ENCODE measurements around the gene SETD4. TPM values are rescaled to one million over a fixed set of nuclear protein-coding genes. Genes with fewer than 3 reads are reported as not detected.

SETD4 gene
- total RNA-seq, 1 experiment from 2014 or later, result 12.5 TPM

DNA sequence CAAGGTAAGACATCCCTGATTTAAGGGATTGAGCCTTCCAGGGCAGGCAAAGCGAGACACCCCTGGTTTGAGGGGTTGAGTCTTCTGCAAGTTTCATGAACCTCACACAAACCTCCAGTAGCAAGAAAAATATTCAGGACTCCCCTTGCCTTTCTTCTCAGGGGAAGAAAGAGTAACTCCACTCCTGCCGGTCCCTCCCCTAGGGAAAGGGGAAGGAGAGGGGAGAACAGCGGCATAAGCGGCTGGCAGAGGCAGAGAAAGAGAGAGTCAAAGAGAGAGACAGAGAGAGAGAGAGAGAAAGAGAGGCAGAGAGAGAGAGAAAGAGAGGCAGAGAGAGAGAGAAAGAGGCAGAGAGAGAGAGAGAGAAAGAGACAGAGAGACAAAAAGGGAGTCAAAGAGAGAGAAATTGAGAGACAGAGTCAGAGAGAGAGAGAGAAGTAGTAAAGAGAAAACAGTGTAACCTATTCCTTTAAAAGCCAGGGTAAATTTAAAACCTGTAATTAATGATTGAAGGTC, 45.1 kb upstream of the SETD4 start:
- H3K79me2 ChIP-seq (ENCODE audit: low read length), result no peaks in the 10 kb centered on the region
- ATAC-seq (no peak), DNase-seq (no peak)
- no peaks in the 10 kb centered on the region for H3K27me3 ChIP-seq (ENCODE audit: low read length)
- no peak overlapping the region for H3K4me2 ChIP-seq (ENCODE audit: low read length)
- no peak overlapping the region for H3K9ac ChIP-seq (ENCODE audit: low read length)
- no peaks in the 10 kb centered on the region for H3F3A ChIP-seq (ENCODE audit: low read length, unreplicated experiment)
- ChIA-PET CTCF (no interaction called here), POLR2A (ENCODE audit: unreplicated experiment) (no interaction called here)
- H2AFZ ChIP-seq (ENCODE audit: low read length), result no peak overlapping the region
- H3K27ac ChIP-seq (ENCODE audit: low read length), result no peak overlapping the region
- no peaks in the 10 kb centered on the region for H3K9me3 ChIP-seq (ENCODE audit: low read length)
- TF ChIP-seq EZH2 (IDR thresholded peaks at IDR 0.05; ENCODE audit: low read length, unreplicated experiment) (no peak), EZH2phosphoT487 (IDR thresholded peaks at IDR 0.05; ENCODE audit: borderline replicate concordance, low read length) (no peak)
- TF ChIP-seq, protein P1, sequence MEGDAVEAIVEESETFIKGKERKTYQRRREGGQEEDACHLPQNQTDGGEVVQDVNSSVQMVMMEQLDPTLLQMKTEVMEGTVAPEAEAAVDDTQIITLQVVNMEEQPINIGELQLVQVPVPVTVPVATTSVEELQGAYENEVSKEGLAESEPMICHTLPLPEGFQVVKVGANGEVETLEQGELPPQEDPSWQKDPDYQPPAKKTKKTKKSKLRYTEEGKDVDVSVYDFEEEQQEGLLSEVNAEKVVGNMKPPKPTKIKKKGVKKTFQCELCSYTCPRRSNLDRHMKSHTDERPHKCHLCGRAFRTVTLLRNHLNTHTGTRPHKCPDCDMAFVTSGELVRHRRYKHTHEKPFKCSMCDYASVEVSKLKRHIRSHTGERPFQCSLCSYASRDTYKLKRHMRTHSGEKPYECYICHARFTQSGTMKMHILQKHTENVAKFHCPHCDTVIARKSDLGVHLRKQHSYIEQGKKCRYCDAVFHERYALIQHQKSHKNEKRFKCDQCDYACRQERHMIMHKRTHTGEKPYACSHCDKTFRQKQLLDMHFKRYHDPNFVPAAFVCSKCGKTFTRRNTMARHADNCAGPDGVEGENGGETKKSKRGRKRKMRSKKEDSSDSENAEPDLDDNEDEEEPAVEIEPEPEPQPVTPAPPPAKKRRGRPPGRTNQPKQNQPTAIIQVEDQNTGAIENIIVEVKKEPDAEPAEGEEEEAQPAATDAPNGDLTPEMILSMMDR (conservative IDR thresholded peaks at IDR 0.05; ENCODE audit: low read depth, low read length), result no peak
- no peaks in the 10 kb centered on the region for H4K20me1 ChIP-seq (ENCODE audit: low read length)
- no peaks in the 10 kb centered on the region for H3K36me3 ChIP-seq (ENCODE audit: low read depth, low read length)
- H3K4me3 ChIP-seq (ENCODE audit: low read length), result no peak overlapping the region
- intact Hi-C loops (cut with micrococcal nuclease), result no loop called here
- H3K4me1 ChIP-seq (ENCODE audit: insufficient read depth, low read length), result peaks cover 16% of the 10 kb centered on the region
- BruUV-seq (replicated peaks), result no TSS peak
- H3K9me2 ChIP-seq (replicated peaks; ENCODE audit: low read length), result no peaks in the 10 kb centered on the region

DNA sequence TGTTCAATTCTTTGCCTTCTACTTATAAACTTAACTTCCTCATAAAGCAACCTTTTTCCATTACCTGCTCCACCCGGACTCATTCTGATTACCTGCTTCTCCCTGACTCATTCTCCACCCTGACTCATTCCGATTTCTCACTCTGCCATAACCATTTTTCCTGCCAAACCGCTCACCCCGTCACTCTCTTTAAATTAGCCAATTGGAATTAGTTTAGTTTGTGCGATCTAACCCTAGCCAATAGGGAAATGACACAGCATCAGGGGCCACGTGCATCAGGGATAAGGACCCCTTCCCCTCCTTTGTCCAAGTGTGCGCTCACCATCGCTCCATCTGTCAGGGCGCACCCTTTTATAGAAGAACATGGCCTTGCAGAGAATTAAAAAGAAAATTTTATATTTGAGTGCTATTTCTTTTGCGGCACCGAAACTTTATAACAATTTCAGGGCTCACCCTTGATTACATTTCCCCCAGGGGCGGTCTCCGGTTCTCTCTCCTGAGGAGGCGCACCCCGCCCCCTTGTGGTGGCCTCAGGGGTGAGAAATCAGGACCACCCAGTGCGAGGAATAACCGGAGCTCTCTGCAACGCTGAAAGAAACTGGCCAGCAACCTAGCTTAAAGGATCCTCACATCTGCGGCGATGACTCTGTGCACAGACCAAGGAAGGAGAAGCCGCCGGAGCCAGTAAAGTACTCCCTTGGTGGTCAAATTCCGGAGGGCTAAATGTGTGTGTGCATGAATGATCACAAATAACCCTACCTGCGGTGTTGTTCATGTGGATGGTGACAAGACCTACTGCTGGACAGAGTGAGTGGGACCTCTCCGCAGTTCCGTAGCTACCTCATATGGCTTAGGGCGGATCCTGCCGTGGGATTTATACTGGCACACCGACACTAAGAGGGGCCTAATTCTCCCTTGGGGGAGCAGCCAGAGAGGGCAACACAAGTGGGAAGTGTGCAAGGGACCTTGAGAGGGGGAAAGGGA, 44.3 kb upstream of the SETD4 start:
- no peaks in the 10 kb centered on the region for H3K9me3 ChIP-seq (ENCODE audit: low read length)
- H3K79me2 ChIP-seq (ENCODE audit: low read length), result no peaks in the 10 kb centered on the region
- peak overlapping the region; percentile 21; the same call in 1 of the 2 replicates for H3K9ac ChIP-seq (ENCODE audit: low read length)
- intact Hi-C loops (cut with micrococcal nuclease), result no loop called here
- peak overlapping the region; percentile 44 for H3K27ac ChIP-seq (ENCODE audit: low read length)
- no peaks in the 10 kb centered on the region for H3K27me3 ChIP-seq (ENCODE audit: low read length)
- no peaks in the 10 kb centered on the region for H4K20me1 ChIP-seq (ENCODE audit: low read length)
- no peak for TF ChIP-seq EZH2phosphoT487 (IDR thresholded peaks at IDR 0.05; ENCODE audit: borderline replicate concordance, low read length)
- TF ChIP-seq, protein P1 (conservative IDR thresholded peaks at IDR 0.05; ENCODE audit: low read depth, low read length), result peak; percentile 41; the same call in 1 of the 2 replicates
- CTCF ChIA-PET, result no interaction called here
- no peak overlapping the region for H3K4me2 ChIP-seq (ENCODE audit: low read length)
- H3K4me3 ChIP-seq (ENCODE audit: low read length), result no peak overlapping the region
- peak; percentile 77 for DNase-seq
- no peaks in the 10 kb centered on the region for H3K9me2 ChIP-seq (replicated peaks; ENCODE audit: low read length)
- BruUV-seq (replicated peaks), result no TSS peak
- H3F3A ChIP-seq (ENCODE audit: low read length, unreplicated experiment), result no peaks in the 10 kb centered on the region
- peak overlapping the region; percentile 24; the same call in 1 of the 2 replicates for H2AFZ ChIP-seq (ENCODE audit: low read length)
- H3K4me1 ChIP-seq (ENCODE audit: insufficient read depth, low read length), result peaks cover 16% of the 10 kb centered on the region
- no peaks in the 10 kb centered on the region for H3K36me3 ChIP-seq (ENCODE audit: low read depth, low read length)
- peak; percentile 35; the same call in 1 of the 2 replicates for ATAC-seq
- POLR2A ChIA-PET (ENCODE audit: unreplicated experiment), result no interaction called here

DNA sequence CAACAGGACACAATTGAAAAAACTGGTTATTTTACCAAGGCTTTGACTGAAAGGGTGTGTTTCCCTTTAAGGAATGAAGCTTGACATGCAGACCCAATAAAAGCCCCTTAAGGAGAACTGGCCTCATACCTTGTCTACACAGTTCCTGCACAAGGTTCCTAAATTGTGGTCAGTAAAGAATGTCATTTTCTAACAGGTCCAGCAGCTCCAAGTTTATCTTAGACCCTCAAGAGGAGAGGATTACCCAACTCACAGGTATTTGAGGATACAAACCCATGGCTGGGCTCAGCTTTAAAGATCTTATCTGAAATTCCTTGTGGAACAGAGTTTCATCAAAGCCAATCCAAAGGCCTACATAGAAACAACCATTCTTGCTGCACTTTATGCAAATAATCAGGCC, 43.1 kb upstream of the SETD4 start:
- Histone ChIP-seq H4K20me1 (ENCODE audit: low read length) (no peaks in the 10 kb centered on the region), H3K4me2 (ENCODE audit: low read length) (no peak overlapping the region), H3K36me3 (ENCODE audit: low read depth, low read length) (no peaks in the 10 kb centered on the region), H3F3A (ENCODE audit: low read length, unreplicated experiment) (no peaks in the 10 kb centered on the region), H3K27ac (ENCODE audit: low read length) (no peak overlapping the region), H3K27me3 (ENCODE audit: low read length) (no peaks in the 10 kb centered on the region), H3K9me2 (replicated peaks; ENCODE audit: low read length) (no peaks in the 10 kb centered on the region), H3K79me2 (ENCODE audit: low read length) (no peaks in the 10 kb centered on the region), H3K4me3 (ENCODE audit: low read length) (no peak overlapping the region), H3K9me3 (ENCODE audit: low read length) (no peaks in the 10 kb centered on the region), H3K9ac (ENCODE audit: low read length) (no peak overlapping the region), H2AFZ (ENCODE audit: low read length) (no peak overlapping the region), H3K4me1 (ENCODE audit: insufficient read depth, low read length) (peaks cover 16% of the 10 kb centered on the region)
- ChIA-PET CTCF (no interaction called here), POLR2A (ENCODE audit: unreplicated experiment) (no interaction called here)
- BruUV-seq (replicated peaks), result no TSS peak
- ATAC-seq (no peak), DNase-seq (peak; percentile 58)
- no peak for TF ChIP-seq EZH2 (IDR thresholded peaks at IDR 0.05; ENCODE audit: low read length, unreplicated experiment)
- TF ChIP-seq, protein P1 (conservative IDR thresholded peaks at IDR 0.05; ENCODE audit: low read depth, low read length), result no peak
- no peak for TF ChIP-seq EZH2phosphoT487 (IDR thresholded peaks at IDR 0.05; ENCODE audit: borderline replicate concordance, low read length)
- intact Hi-C loops (cut with micrococcal nuclease), result no loop called here
